HEK293 (cell line): ENCODE data around the gene THRA.
A peak's percentile ranks its signal among the peaks of the same experiment; 100 is the strongest.

ENCODE experiments used
- CTCF ChIA-PET: fragments of 350-600 bp; formaldehyde crosslinking; extraction: SDS; loops from one replicate; lab custom pipeline; 2021; ENCODE audit warnings: antibody characterized with exemption; lab: Yijun Ruan, JAX
- POLR2A ChIA-PET: fragments of 300-600 bp; formaldehyde crosslinking; extraction: SDS; loops from one replicate; lab custom pipeline; 2020; ENCODE audit warnings: antibody characterized with exemption, inconsistent platforms; lab: Yijun Ruan, JAX
- H3K27ac ChIP-seq: fragments of 200-500 bp; sonication (Bioruptor generic); 2 replicates; pipeline ENCODE4 v1.5.1; 2014; ENCODE audit warnings: low read depth, low read length, control low read depth, inconsistent platforms; ENCODE audit errors: extremely low read depth
- H3K36me3 ChIP-seq, 2 experiments: fragments of 200-500 bp in 1 of 2; sonication (Bioruptor generic) in 1 of 2; 1 replicate in 1 of 2; 2 replicates in 1 of 2; pipeline ENCODE4 v1.5.1; 2014 to 2017; ENCODE audit warnings: inconsistent platforms in 2 of 2, low read length in 2 of 2; ENCODE audit not compliant: control insufficient read depth in 2 of 2, insufficient read depth in 1 of 2
- H3K4me1 ChIP-seq: fragments of 200-500 bp; sonication (Bioruptor generic); 2 replicates; pipeline ENCODE4 v1.5.1; 2014; ENCODE audit warnings: mild to moderate bottlenecking, low read length, inconsistent platforms; ENCODE audit not compliant: control insufficient read depth, insufficient read depth
- H3K4me3 ChIP-seq: 2 replicates; pipeline ENCODE4 v1.5.1; 2011; ENCODE audit warnings: low read depth, mild to moderate bottlenecking, control low read depth, low read length, moderate library complexity
- H3K9me3 ChIP-seq: fragments of 200-500 bp; sonication (Bioruptor generic); 2 replicates; pipeline ENCODE4 v1.5.1; 2014; ENCODE audit warnings: low read depth, low read length, inconsistent platforms; ENCODE audit not compliant: control insufficient read depth, insufficient read depth
- EGR2 ChIP-seq: fragments of 450-650 bp; formaldehyde crosslinking; IDR thresholded peaks from 2 replicates; pipeline ENCODE4 v1.5.1; 2016; ENCODE audit warnings: low read depth, missing biosample characterization, missing genetic modification characterization
- PRDM10 ChIP-seq: fragments of 450-650 bp; formaldehyde crosslinking; IDR thresholded peaks from 2 replicates; pipeline ENCODE4 v1.5.1; 2016; ENCODE audit warnings: missing biosample characterization, missing genetic modification characterization
- SCRT1 ChIP-seq: fragments of 450-650 bp; formaldehyde crosslinking; IDR thresholded peaks from 2 replicates; pipeline ENCODE4 v1.5.1; 2016; ENCODE audit warnings: missing biosample characterization, missing genetic modification characterization, borderline replicate concordance
- SCRT2 ChIP-seq: fragments of 450-650 bp; formaldehyde crosslinking; IDR thresholded peaks from 2 replicates; pipeline ENCODE4 v1.5.1; 2016; ENCODE audit warnings: missing biosample characterization, missing genetic modification characterization
- ZEB2 ChIP-seq: fragments of 450-650 bp; formaldehyde crosslinking; IDR thresholded peaks from 2 replicates; pipeline ENCODE4 v1.5.1; 2016; ENCODE audit warnings: missing biosample characterization, missing genetic modification characterization
- ZFHX2 ChIP-seq: fragments of 450-650 bp; formaldehyde crosslinking; conservative IDR thresholded peaks from 2 replicates; pipeline ENCODE4 v1.5.1; 2016; ENCODE audit warnings: missing biosample characterization, missing genetic modification characterization
- ZNF133 ChIP-seq: fragments of 450-650 bp; formaldehyde crosslinking; IDR thresholded peaks from 2 replicates; pipeline ENCODE4 v1.5.1; 2016; ENCODE audit warnings: missing biosample characterization, missing genetic modification characterization
- ZNF148 ChIP-seq: fragments of 450-650 bp; formaldehyde crosslinking; IDR thresholded peaks from 2 replicates; pipeline ENCODE4 v1.5.0; 2017; ENCODE audit warnings: missing biosample characterization, missing genetic modification characterization, borderline replicate concordance
- ZNF16 ChIP-seq: fragments of 450-650 bp; formaldehyde crosslinking; IDR thresholded peaks from 2 replicates; pipeline ENCODE4 v1.5.1; 2016; ENCODE audit warnings: low read depth, missing biosample characterization, missing genetic modification characterization
- ZNF2 ChIP-seq: fragments of 450-650 bp; formaldehyde crosslinking; IDR thresholded peaks from 2 replicates; pipeline ENCODE4 v1.5.1; 2016; ENCODE audit warnings: missing biosample characterization, missing genetic modification characterization
- ZNF501 ChIP-seq: fragments of 450-650 bp; formaldehyde crosslinking; IDR thresholded peaks from 2 replicates; pipeline ENCODE4 v1.5.1; 2016; ENCODE audit warnings: missing biosample characterization, missing genetic modification characterization
- ZNF843 ChIP-seq: fragments of 450-650 bp; formaldehyde crosslinking; IDR thresholded peaks from 2 replicates; pipeline ENCODE4 v1.5.1; 2016; ENCODE audit warnings: missing biosample characterization, missing genetic modification characterization
- TF ChIP-seq, protein P1 (sequence below): fragments of 450-650 bp; formaldehyde crosslinking; IDR thresholded peaks from 2 replicates; pipeline ENCODE4 v1.5.1; 2016; ENCODE audit warnings: missing biosample characterization, missing genetic modification characterization

Gene THRA

DNA sequence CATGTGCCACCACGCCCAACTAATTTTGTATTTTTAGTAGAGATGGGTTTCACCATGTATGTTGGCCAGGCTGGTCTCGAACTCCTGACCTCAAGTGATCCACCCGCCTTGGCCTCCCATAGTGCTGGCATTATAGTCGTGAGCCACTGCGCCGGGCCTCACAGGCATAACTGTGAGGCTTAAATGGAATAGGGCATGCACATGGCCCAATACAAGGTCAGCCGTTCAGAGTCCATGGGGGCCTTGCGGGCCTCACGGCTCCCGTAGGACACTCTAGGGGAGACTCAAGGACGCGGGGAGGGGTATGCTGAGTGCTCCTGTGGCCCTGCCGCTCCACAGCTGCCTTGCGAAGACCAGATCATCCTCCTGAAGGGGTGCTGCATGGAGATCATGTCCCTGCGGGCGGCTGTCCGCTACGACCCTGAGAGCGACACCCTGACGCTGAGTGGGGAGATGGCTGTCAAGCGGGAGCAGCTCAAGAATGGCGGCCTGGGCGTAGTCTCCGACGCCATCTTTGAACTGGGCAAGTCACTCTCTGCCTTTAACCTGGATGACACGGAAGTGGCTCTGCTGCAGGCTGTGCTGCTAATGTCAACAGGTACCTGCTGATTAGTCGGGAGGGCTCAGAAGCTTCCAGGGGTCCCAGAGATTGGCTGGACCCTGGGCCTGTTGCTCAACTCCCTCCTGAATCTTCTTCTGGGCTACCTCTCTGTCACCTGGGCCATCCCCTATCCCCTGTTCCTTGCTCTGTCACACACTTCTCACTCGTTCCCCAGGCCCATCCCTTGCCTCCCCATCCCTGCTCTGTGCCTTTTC is 25.3 kb downstream of the THRA start:
- H3K36me3 ChIP-seq: peaks cover 17 to 57% of the 10 kb centered on the region in 2 experiments; a peak in 2 of 3 replicates
- TF ChIP-seq SCRT1 (tag by site-specific recombination) (peak; percentile 45; the same call in 1 of the 2 replicates), SCRT2 (tag by site-specific recombination) (peak; percentile 95), ZNF148 (tag by site-specific recombination) (0 out of 2 replicates have a peak, but pooled peaks have one; percentile 13), ZFHX2 (tag by site-specific recombination) (no peak)
- POLR2A ChIA-PET: interaction anchor here (1.4 kb wide), 1 partner anchor 24 kb away, joined by 3 read pairs; no protein-coding TSS in a partner anchor
- H3K27ac ChIP-seq: no peak overlapping the region
- H3K4me3 ChIP-seq: no peak overlapping the region
- no peaks in the 10 kb centered on the region for H3K4me1 ChIP-seq
- H3K9me3 ChIP-seq: no peaks in the 10 kb centered on the region
- CTCF ChIA-PET: interaction anchor here (0.5 to 3.6 kb wide), 6 partner anchors 9 to 74 kb away, joined by 3 to 21 read pairs (median 3); no protein-coding TSS in a partner anchor

GRCh38 chr17:40089077-40089895 is 26.5 kb downstream of the THRA start:
- H3K9me3 ChIP-seq: no peaks in the 10 kb centered on the region
- ChIA-PET CTCF (interaction anchor here (0.6 to 3.6 kb wide), 6 partner anchors 10 to 130 kb away, joined by 3 to 21 read pairs (median 3); no protein-coding TSS in a partner anchor), POLR2A (interaction anchor here (0.9 kb wide), 1 partner anchor 27 kb away, joined by 6 read pairs; no protein-coding TSS in a partner anchor)
- TF ChIP-seq ZNF133 (tag by site-specific recombination) (no peak), ZEB2 (tag by site-specific recombination) (no peak), ZNF843 (tag by site-specific recombination) (no peak), PRDM10 (tag by site-specific recombination) (peak; percentile 23; the same call in 1 of the 2 replicates), ZNF2 (tag by site-specific recombination) (no peak), ZFHX2 (tag by site-specific recombination) (peak; percentile 30; the same call in 1 of the 2 replicates), ZNF16 (tag by site-specific recombination) (no peak), EGR2 (tag by site-specific recombination) (peak; percentile 40; the same call in 1 of the 2 replicates), ZNF501 (tag by site-specific recombination) (no peak)
- TF ChIP-seq, protein P1, sequence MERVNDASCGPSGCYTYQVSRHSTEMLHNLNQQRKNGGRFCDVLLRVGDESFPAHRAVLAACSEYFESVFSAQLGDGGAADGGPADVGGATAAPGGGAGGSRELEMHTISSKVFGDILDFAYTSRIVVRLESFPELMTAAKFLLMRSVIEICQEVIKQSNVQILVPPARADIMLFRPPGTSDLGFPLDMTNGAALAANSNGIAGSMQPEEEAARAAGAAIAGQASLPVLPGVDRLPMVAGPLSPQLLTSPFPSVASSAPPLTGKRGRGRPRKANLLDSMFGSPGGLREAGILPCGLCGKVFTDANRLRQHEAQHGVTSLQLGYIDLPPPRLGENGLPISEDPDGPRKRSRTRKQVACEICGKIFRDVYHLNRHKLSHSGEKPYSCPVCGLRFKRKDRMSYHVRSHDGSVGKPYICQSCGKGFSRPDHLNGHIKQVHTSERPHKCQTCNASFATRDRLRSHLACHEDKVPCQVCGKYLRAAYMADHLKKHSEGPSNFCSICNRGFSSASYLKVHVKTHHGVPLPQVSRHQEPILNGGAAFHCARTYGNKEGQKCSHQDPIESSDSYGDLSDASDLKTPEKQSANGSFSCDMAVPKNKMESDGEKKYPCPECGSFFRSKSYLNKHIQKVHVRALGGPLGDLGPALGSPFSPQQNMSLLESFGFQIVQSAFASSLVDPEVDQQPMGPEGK (tag by site-specific recombination): no peak
- no peaks in the 10 kb centered on the region for H3K4me1 ChIP-seq
- no peak overlapping the region for H3K4me3 ChIP-seq
- peaks cover 17 to 59% of the 10 kb centered on the region in 2 experiments; a peak in 2 of 3 replicates for H3K36me3 ChIP-seq
- H3K27ac ChIP-seq: no peak overlapping the region
